Sigmoid colon (tissue), 7 donors: ENCODE data around the gene SHB. TPM values are rescaled to one million over a fixed set of nuclear protein-coding genes. Genes with fewer than 3 reads are reported as not detected.

Experiments used
- DNase-seq: peaks from one replicate; pipeline ENCODE4 v3.0.0-alpha.2; 2019
- H3K27ac ChIP-seq, 4 donors: fragments of 200-600 bp; sonication (generic); one replicate each; pipeline ENCODE4 v1.5.1; 2016 to 2019; ENCODE audit warnings: mild to moderate bottlenecking in 1 of 4
- H3K27me3 ChIP-seq, 3 donors: fragments of 200-600 bp; sonication (generic); one replicate each; pipeline ENCODE4 v1.5.1; 2019; ENCODE audit warnings: mild to moderate bottlenecking in 1 of 3
- H3K36me3 ChIP-seq, 4 donors: fragments of 200-600 bp; sonication (generic); one replicate each; pipeline ENCODE4 v1.5.1; 2016 to 2019
- H3K4me1 ChIP-seq, 4 donors: fragments of 200-600 bp; sonication (generic); one replicate each; pipeline ENCODE4 v1.5.1; 2017 to 2019
- H3K4me3 ChIP-seq, 4 donors: fragments of 200-600 bp; sonication (generic); one replicate each; pipeline ENCODE4 v1.5.1; 2017 to 2019; ENCODE audit warnings: mild to moderate bottlenecking in 2 of 4, moderate library complexity in 1 of 4
- H3K9me3 ChIP-seq, 4 donors: fragments of 200-600 bp in 3 of 4; sonication (generic) in 3 of 4; one replicate each; pipeline versions ENCODE4 v1.5.1 to v1.6.1; 2013 to 2019
- EP300 ChIP-seq, 4 donors: sonication (generic); formaldehyde crosslinking; IDR thresholded peaks; one replicate each; pipeline ENCODE4 v1.6.1; 2017; ENCODE audit warnings: antibody characterized with exemption in 4 of 4
- POLR2A ChIP-seq, 2 donors: fragments of 450-650 bp; IDR thresholded peaks; one replicate each; pipeline ENCODE4 v1.6.1; 2016; ENCODE audit warnings: antibody characterized with exemption in 2 of 2, mild to moderate bottlenecking in 2 of 2, moderate library complexity in 2 of 2
- POLR2AphosphoS5 ChIP-seq, 4 donors: sonication (generic); formaldehyde crosslinking; IDR thresholded peaks; one replicate each; pipeline ENCODE4 v1.6.1; 2017; ENCODE audit warnings: antibody characterized with exemption in 4 of 4
- WGBS, 2 donors: extraction: QIAGEN DNeasy Blood & Tissue Kit; methylation state at CpG; one replicate each; pipeline ENCODE4 v1.1.7; 2013; 5-methylcytosine and 5-hydroxymethylcytosine counted together
- intact Hi-C: fragments of 100-400 bp; cut with DNase I; formaldehyde crosslinking; loops from one replicate; pipeline ENCODE4 v1.15.1; 2023
- polyA plus RNA-seq, 3 donors: library from polyadenylated mRNA; stranded (reverse); fragments of 200-250 nt; gene quantifications; one replicate each; pipeline ENCODE4 v1.2.3, GENCODE V29; 2013
- total RNA-seq, 4 donors: library from RNA; depleted of rRNA; stranded (reverse); fragments of >200 nt; gene quantifications; one replicate each; pipeline ENCODE4 v1.1.0, GENCODE V29; 2016
- TF ChIP-seq, protein P1 (sequence below), 4 experiments: fragments of 450-650 bp in 3 of 4; fragments of 200-600 bp in 1 of 4; IDR thresholded peaks; one replicate each; pipeline ENCODE4 v1.5.1; 2016 to 2019; ENCODE audit warnings: antibody characterized with exemption in 4 of 4, mild to moderate bottlenecking in 3 of 4, moderate library complexity in 2 of 4
- donor health status: healthy with polysubstance abuse.
- donor health status: Bipolar disorder and iron deficiency.
- donor health status: healthy.

Gene SHB
- total and polyA plus RNA-seq, 7 donors: 6.8 to 33.7 (median 10.2) TPM

DNA sequence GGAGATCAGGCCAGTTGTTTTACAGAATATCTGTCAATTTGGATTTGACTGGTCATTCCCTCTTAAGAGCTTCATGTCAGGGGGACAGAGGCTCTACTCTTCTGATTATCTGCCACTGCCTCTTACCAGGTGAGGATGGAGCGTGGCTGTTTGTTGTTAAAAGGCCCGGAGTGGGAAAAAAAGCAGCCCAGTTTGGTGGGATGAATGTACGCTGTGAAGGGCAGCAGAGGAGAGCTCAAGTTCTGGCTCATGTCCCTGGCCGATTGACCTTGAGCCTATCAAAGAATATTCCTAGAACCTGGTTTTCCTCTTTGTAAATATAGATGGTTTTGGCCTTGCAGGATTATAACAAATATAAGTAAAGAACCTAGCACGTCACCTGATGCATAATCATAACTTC lies 16.3 kb upstream of the SHB start:
- Histone ChIP-seq H3K9me3 (no peaks in the 10 kb centered on the region), H3K27ac (no peak overlapping the region), H3K36me3 (no peaks in the 10 kb centered on the region), H3K4me3 (no peak overlapping the region), H3K27me3 (no peaks in the 10 kb centered on the region), H3K4me1 (peaks cover 0 to 6% (median 2%) of the 10 kb centered on the region in 4 donors)
- intact Hi-C loops: no loop called here
- DNase-seq: peak; percentile 13
- 87 to 88% methylated on average over 5 of the region's 5 CpGs for WGBS, 2 donors
- TF ChIP-seq EP300 (IDR thresholded peaks at IDR 0.05): no peak
- no peak for TF ChIP-seq POLR2A (IDR thresholded peaks at IDR 0.05)
- TF ChIP-seq, protein P1, sequence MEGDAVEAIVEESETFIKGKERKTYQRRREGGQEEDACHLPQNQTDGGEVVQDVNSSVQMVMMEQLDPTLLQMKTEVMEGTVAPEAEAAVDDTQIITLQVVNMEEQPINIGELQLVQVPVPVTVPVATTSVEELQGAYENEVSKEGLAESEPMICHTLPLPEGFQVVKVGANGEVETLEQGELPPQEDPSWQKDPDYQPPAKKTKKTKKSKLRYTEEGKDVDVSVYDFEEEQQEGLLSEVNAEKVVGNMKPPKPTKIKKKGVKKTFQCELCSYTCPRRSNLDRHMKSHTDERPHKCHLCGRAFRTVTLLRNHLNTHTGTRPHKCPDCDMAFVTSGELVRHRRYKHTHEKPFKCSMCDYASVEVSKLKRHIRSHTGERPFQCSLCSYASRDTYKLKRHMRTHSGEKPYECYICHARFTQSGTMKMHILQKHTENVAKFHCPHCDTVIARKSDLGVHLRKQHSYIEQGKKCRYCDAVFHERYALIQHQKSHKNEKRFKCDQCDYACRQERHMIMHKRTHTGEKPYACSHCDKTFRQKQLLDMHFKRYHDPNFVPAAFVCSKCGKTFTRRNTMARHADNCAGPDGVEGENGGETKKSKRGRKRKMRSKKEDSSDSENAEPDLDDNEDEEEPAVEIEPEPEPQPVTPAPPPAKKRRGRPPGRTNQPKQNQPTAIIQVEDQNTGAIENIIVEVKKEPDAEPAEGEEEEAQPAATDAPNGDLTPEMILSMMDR (IDR thresholded peaks at IDR 0.05): no peak
- TF ChIP-seq POLR2AphosphoS5 (IDR thresholded peaks at IDR 0.05): no peak

DNA sequence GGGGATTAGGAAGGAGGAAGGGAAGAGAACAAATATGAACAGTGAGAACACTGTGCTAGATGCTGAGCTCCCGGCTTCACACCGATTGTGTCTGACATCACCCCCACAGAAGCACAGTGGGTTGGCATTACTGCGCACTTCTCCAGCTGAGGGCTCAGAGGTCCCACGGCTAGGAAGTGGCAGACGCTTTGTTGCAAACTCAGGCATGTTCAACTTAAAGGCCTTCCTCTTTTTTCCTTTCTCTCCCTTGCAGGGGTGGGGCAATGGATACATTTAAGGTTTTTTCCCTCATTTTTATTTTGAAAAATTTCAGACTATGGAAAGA lies 15.5 kb upstream of the SHB start:
- peak; percentile 69 for DNase-seq
- Histone ChIP-seq H3K9me3 (no peaks in the 10 kb centered on the region), H3K4me1 (peaks cover 0 to 6% (median 2%) of the 10 kb centered on the region in 4 donors), H3K36me3 (no peaks in the 10 kb centered on the region), H3K4me3 (no peak overlapping the region), H3K27me3 (no peaks in the 10 kb centered on the region), H3K27ac (no peak overlapping the region)
- 57 to 90% methylated on average over 5 of the region's 5 CpGs for WGBS, 2 donors
- intact Hi-C loops: no loop called here
- no peak for TF ChIP-seq POLR2AphosphoS5 (IDR thresholded peaks at IDR 0.05)
- TF ChIP-seq, protein P1 (IDR thresholded peaks at IDR 0.05): no peak
- no peak for TF ChIP-seq POLR2A (IDR thresholded peaks at IDR 0.05)
- TF ChIP-seq EP300 (IDR thresholded peaks at IDR 0.05): no peak

DNA sequence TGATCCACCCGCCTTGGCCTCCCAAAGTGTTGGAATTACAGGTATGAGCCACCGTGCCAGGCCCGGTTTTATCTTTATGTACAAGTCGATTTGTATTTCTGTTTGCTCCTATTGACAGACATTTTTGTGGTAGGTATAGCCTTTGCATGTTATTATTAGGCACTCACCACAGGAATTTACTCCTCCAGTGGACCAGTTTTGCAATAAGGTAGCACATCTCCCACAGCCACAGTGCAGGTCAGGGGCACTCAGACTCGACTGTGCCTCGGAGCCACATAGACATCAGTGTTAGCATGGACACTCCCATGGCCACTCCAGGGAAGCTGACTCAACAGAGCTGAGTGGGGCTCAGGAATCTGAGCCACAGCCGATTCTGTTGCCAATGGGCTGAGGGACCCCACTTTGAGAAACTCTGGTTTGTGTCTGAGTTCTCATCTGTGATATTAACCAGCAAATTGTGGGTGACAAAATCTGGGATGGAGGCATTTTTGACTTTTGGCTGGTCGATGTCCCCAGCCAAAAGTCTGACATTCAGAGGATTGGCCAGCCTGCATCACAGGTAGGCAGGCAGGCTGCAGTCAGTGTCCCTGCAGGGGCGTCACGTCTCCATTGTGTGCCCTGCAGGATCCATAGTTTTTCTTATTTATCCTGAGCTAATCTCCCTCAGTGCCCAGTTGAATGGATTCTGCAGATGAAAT lies 15.0 kb upstream of the SHB start:
- H3K4me3 ChIP-seq: no peak overlapping the region
- H3K27ac ChIP-seq: no peak overlapping the region
- intact Hi-C loops: no loop called here
- H3K4me1 ChIP-seq: peaks cover 0 to 6% (median 2%) of the 10 kb centered on the region in 4 donors
- TF ChIP-seq EP300 (IDR thresholded peaks at IDR 0.05) (no peak), POLR2AphosphoS5 (IDR thresholded peaks at IDR 0.05) (no peak), POLR2A (IDR thresholded peaks at IDR 0.05) (no peak)
- TF ChIP-seq, protein P1 (IDR thresholded peaks at IDR 0.05): no peak
- DNase-seq: peak; percentile 37
- 89 to 93% methylated on average over 10 of the region's 10 CpGs for WGBS, 2 donors
- H3K9me3 ChIP-seq: no peaks in the 10 kb centered on the region
- H3K27me3 ChIP-seq: no peaks in the 10 kb centered on the region
- no peaks in the 10 kb centered on the region for H3K36me3 ChIP-seq

DNA sequence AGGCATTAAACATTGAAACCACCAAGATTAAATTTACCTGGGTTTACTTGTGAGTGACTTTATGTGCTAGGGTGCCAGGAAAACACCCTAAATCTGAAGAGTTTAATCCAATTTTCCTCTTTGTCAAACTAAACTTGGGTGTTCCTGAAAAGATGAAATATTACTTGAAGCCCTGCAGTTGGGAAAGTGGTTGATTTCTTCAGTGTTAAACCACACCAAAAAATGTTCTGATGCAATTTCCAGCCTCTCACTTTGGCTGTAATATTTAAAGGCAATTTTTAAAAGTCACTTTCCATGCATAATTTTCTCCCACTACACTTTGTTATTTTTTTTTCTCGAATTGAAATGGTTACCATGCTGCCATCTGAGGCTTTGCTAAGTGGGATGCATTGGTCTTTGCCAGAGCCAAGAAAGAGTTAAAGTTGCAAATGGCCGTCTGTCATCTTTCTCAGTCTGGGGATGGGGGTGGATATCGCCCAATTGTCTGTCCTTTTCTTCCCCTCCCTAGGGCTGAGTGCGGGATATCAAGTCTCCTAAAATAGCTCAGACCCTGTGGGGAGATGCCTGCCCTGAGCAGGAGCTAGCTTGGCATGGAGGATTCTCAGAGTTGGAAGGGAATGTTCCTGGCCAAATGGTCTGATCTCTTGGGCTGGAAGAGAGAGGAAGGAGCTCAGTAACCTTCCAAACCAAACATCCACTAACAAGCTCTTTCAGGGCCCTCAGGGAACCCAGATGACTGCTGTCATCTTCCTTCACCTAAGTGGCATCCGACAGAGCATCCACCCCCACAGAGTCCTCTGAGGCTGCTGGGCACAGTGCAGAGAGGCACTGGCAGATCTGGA lies 13.6 kb upstream of the SHB start:
- Histone ChIP-seq H3K9me3 (no peaks in the 10 kb centered on the region), H3K4me1 (no peaks in the 10 kb centered on the region), H3K4me3 (no peak overlapping the region), H3K36me3 (no peaks in the 10 kb centered on the region), H3K27me3 (no peaks in the 10 kb centered on the region), H3K27ac (no peak overlapping the region)
- intact Hi-C loops: no loop called here
- TF ChIP-seq, protein P1 (IDR thresholded peaks at IDR 0.05): no peak
- TF ChIP-seq POLR2A (IDR thresholded peaks at IDR 0.05): no peak
- peak; percentile 13 for DNase-seq
- WGBS, 2 donors: 63 to 74% methylated on average over 5 of the region's 5 CpGs
